COLO668 (cell line): ENCODE results near the gene INHBB.

Source experiments
- DNase-seq: peaks from one replicate; lab custom pipeline; 2025; ENCODE audit not compliant: unreplicated experiment; lab: John Stamatoyannopoulos, UW

INHBB gene

DNA sequence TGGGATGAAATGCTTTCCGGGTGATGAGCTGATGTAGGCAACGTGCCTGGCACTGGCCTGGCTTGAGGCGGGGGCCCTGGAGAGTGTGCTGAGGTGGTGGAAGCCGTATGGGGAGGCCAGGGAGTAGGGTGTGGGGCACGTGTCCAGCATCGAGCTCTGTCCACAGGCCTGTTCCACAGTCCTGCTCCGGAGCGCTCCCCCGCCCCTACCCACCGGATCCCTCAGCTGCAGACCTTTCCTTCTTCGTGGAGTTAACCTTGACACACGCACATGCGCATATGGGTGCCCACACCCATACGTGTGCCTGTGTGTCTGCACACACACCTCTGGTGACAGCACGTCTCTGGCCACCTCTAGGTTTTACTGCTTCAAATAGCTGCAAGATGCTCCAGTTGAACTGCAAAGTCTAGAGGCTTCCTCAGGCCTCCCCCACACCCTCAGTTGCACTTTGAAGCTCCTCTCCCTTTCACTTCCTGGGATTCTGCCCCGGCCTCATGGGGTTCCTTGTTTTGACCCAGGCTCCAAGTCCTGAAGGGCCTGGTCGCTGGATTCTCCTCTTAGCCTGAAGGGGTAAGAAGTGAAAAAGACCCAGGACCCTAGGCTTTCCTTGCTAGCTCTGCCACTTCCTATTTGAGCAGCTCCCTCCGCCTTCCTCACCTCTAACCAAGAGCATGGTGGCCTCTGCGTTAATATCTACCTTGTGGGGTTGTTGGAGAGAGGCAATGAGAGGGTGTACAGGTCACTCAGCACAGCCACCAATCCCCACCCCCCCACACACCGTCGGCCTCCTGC, 49.5 kb downstream of the INHBB start:
- DNase-seq: no peak

GRCh38 chr2:120396013-120396860, 50.3 kb downstream of the INHBB start:
- peak; percentile 90 for DNase-seq

DNA sequence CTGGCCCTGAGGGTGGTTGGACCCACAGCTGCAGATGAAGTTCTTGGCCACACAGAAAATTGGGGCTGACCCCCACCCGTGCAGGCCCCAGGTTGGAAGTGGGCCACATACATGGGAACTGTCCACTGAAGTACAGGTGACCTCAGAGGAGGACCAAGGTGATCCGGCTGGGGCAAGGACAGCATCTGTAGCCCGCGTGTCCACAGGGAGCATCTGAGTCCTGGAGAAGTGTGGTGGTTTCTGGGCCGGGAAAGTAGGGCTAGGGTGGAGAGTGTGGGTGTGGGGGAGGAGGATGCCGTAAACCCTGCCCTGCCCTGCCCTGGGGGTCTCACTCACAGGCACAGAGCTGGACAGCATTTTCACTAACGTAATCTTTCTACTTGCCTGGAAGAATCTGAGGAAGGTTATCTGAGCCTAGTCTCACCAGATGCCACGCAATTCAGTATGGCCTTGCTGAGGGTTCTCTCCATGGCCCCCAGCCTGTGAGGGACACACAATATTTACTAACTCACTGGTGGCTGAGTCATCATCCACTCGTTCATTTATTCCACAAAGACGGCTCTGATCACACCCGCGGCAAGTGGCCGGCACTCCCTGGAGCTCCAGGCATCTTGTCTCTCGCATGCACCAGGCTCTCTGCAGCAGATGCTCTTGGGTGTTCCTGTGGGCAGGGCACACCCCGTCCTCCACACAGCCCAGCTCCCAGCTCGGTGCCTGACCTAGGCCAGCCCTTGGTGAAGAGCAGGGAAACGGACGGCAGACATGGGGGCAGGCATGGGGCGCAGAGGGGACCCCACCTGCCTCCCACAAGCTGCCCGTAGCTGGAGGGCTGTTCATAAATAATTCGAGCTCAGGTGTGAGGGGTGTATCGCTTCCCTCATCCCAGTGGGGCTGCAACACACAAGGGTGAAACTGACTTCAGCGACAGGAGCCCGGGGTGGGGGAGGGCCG, 51.2 kb downstream of the INHBB start:
- DNase-seq: peak; percentile 81

GRCh38 chr2:120398051-120398995, 52.4 kb downstream of the INHBB start:
- peak; percentile 26 for DNase-seq

DNA sequence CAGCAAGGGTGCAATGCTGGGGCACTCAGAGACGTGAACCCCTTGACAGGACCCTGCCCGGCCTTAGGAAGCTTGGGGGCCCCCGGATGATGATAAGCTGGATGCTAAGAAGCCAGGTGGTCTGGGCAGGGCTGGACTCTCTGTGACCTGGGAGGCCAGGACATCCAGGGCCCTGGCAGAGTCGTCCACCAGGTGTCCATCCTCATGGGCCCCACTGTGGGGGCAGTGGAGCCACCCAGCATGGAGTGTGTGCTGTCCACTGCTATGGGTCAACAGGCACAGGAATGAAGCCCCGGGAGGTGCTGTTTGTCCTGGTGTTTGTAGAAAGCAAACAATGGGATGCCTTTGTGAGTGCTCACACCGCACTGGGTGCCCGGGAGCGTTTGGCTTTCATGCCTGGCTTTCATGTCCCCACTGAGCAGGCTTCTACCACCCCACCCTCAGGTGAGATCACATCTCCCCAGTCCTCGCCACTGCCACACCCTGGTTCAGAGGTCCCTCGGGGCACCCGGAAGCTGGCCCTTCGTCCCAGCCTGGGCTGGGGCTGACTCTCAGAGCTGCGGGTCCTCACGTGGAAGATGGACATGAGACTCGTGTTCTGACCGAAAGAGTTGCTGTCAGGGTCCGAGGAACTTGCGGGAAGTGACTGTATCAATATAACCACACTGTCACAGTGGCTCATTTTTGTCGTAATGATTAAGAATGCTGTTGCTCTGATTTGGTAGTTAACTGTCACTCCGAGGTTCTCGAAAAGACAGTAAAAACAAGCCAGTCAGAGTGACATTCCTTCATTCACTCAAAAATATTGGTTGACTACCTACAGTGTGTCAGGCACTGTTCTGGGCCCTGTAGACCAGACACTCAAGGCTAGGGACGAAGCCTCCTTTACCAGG, 53.3 kb downstream of the INHBB start:
- peak; percentile 75 for DNase-seq

GRCh38 chr2:120399889-120400240, 53.9 kb downstream of the INHBB start:
- no peak for DNase-seq

- no peak for DNase-seq
Measured at GRCh38 chr2:120400551-120400950, 54.6 kb downstream of the INHBB start.
